ENCODE results near the gene MYADM. TPM values are rescaled to one million over a fixed set of nuclear protein-coding genes. Genes with fewer than 3 reads are reported as not detected.

Gene MYADM
- total RNA-seq (10 to 100 TPM; 21.5 to 57.6 (median 31.0) TPM), polyA plus RNA-seq (10 to 100 TPM; 14.0 to 40.6 TPM)

GRCh38 chr19:53867225-53868090 is at the start of gene MYADM:
Gene MYADM (plus strand): TSS chr19:53867883. CDS start chr19:53873530, 5,647 bp downstream.
- 4 to 7% methylated on average over 28 to 37 of the region's 37 CpGs for WGBS, 2 donors
- FAIRE-seq = no peak
- Histone ChIP-seq H3K9me3 (no peaks in the 10 kb centered on the region), H3K36me3 (no peaks in the 10 kb centered on the region), H3K4me3 (peak within 1 kb of the TSS; percentile 52 to 86 (median 76)), H3K27ac (peak within 1 kb of the TSS; percentile 82 to 87 (median 84)), H3K4me1 (peaks cover 0 to 6% (median 0%) of the 10 kb centered on the region in 3 donors), H3K27me3 (no peaks in the 10 kb centered on the region)
- peak; percentile 80 to 90 (median 83) for ATAC-seq
- intact Hi-C loops (cut with DNase I) = no loop called here
- TF ChIP-seq, protein P1, sequence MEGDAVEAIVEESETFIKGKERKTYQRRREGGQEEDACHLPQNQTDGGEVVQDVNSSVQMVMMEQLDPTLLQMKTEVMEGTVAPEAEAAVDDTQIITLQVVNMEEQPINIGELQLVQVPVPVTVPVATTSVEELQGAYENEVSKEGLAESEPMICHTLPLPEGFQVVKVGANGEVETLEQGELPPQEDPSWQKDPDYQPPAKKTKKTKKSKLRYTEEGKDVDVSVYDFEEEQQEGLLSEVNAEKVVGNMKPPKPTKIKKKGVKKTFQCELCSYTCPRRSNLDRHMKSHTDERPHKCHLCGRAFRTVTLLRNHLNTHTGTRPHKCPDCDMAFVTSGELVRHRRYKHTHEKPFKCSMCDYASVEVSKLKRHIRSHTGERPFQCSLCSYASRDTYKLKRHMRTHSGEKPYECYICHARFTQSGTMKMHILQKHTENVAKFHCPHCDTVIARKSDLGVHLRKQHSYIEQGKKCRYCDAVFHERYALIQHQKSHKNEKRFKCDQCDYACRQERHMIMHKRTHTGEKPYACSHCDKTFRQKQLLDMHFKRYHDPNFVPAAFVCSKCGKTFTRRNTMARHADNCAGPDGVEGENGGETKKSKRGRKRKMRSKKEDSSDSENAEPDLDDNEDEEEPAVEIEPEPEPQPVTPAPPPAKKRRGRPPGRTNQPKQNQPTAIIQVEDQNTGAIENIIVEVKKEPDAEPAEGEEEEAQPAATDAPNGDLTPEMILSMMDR (IDR thresholded peaks at IDR 0.05) = no peak
- peak; percentile 96 to 99 (median 99) for DNase-seq

DNA sequence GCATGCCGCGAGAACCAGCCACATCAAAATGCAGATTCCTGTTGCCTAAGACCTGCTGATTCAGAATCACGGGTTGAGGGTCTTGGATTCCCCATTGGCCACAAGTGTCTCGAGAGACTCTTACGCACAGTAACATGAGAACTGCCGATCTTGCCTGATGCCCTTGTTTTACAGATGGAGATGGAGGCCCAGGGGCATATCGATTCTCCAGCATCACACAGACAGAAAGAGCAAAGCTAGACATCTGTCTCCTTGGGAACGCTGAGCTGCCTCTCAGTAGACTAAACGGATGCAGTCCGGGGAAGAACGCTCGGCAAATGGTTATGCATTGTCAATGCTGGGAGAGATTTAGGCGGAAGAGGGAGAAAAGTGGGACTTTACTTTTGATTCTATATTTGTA is 48.9 kb upstream of the MYADM start:
- ATAC-seq = no peak
- FAIRE-seq = no peak
- WGBS, 2 donors = 78 to 79% methylated on average over 13 of the region's 13 CpGs
- no peaks in the 10 kb centered on the region for H3K4me1 ChIP-seq
- H3K27ac ChIP-seq = no peak overlapping the region
- intact Hi-C loops (cut with DNase I) = no loop called here
- peaks cover 0 to 3% (median 0%) of the 10 kb centered on the region in 4 donors for H3K27me3 ChIP-seq
- no peaks in the 10 kb centered on the region for H3K9me3 ChIP-seq
- TF ChIP-seq, protein P1 (IDR thresholded peaks at IDR 0.05) = no peak
- DNase-seq = no peak
- no peak overlapping the region for H3K4me3 ChIP-seq
- no peaks in the 10 kb centered on the region for H3K36me3 ChIP-seq

- TF ChIP-seq, protein P1 (IDR thresholded peaks at IDR 0.05) = no peak
- DNase-seq = no peak
- H3K27me3 ChIP-seq = peaks cover 0 to 7% (median 0%) of the 10 kb centered on the region in 4 donors
- no peak for FAIRE-seq
- no peak overlapping the region for H3K4me3 ChIP-seq
- H3K27ac ChIP-seq = no peak overlapping the region
- H3K9me3 ChIP-seq = no peaks in the 10 kb centered on the region
- WGBS, 2 donors = 54 to 65% methylated on average over 5 of the region's 5 CpGs
- no peaks in the 10 kb centered on the region for H3K36me3 ChIP-seq
- ATAC-seq = no peak
- no peaks in the 10 kb centered on the region for H3K4me1 ChIP-seq
- intact Hi-C loops (cut with DNase I) = no loop called here
These were observed 47.8 kb upstream of the MYADM start for GRCh38 chr19:53819861-53820260.

DNA sequence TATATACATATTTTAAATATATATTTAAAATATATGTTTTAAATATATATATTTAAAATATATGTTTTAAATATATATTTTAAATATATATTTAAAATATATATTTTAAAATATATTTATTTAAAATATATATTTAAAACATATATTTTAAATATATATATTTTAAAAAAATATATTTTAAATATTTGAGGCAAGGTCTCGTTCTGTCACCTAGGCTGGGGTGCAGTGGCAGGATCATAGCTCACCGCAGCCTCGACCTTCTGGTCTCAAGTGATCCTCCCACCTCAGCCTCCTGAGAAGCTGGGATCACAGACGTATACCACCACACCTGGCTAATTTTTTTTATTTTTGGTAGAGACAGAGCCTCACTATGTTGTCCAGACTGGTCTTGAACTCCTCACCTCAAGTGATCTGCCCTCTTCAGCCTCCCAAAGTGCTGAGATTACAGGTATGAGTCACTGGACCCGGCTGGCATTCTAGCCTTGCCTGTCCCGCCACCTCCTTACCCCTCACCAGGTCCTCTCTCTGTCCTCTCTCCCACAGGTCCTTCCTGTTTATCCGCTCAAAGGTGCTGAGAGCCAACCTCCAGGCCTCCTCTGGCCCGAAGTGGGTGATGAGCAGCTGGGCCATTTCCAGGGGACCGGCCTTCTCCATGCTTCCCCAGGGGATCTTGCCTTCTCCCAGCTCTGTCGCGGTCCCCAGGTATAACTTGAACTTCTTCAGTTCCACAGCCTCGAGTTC is 44.1 kb upstream of the MYADM start:
- ATAC-seq = no peak
- no peak for DNase-seq
- no peaks in the 10 kb centered on the region for H3K9me3 ChIP-seq
- no peaks in the 10 kb centered on the region for H3K36me3 ChIP-seq
- intact Hi-C loops (cut with DNase I) = no loop called here
- no peak overlapping the region for H3K27ac ChIP-seq
- no peak for FAIRE-seq
- H3K4me1 ChIP-seq = no peaks in the 10 kb centered on the region
- peaks cover 0 to 7% (median 0%) of the 10 kb centered on the region in 4 donors for H3K27me3 ChIP-seq
- 61 to 69% methylated on average over 12 of the region's 12 CpGs for WGBS, 2 donors
- H3K4me3 ChIP-seq = no peak overlapping the region
- TF ChIP-seq, protein P1 (IDR thresholded peaks at IDR 0.05) = no peak
